ENCODE measurements around the gene PSMG4.

Gene PSMG4

DNA sequence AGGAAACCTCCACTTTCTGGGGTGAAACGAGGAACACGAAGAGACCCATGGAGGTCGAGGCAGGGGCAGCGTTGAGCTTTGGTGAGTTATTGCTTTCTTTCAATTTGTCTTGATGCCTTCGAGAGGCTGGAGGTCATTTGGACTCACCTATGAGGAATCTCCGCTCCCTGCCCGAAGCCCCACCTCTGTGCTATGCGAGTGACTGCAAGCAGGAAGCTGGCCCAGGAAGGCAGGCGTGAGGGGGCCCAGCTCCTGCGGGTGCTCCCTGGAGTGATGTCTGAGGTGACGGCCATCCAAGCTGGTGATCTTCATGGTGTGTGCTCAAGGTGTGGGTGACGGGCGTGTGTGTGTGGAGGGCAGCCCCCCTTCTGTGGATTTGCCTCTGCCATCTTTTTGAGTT, 13.0 kb downstream of the PSMG4 start:
- Histone ChIP-seq H3K4me3 (ENCODE audit: insufficient read depth, low read depth, low read length, poor library complexity, severe bottlenecking) (no peak overlapping the region), H3K27me3 (replicated peaks; ENCODE audit: control insufficient read depth, insufficient read depth, low read length, poor library complexity, severe bottlenecking) (no peaks in the 10 kb centered on the region), H3K27ac (ENCODE audit: insufficient read depth, low read length, poor library complexity, severe bottlenecking) (no peak overlapping the region), H3K36me3 (ENCODE audit: control insufficient read depth, insufficient read depth, low read length) (peaks cover 32% of the 10 kb centered on the region), H3K4me1 (ENCODE audit: control insufficient read depth, insufficient read depth, low read length, poor library complexity, severe bottlenecking) (no peaks in the 10 kb centered on the region), H3K9me3 (ENCODE audit: control insufficient read depth, low read length) (no peaks in the 10 kb centered on the region)
- no peak for DNase-seq

DNA sequence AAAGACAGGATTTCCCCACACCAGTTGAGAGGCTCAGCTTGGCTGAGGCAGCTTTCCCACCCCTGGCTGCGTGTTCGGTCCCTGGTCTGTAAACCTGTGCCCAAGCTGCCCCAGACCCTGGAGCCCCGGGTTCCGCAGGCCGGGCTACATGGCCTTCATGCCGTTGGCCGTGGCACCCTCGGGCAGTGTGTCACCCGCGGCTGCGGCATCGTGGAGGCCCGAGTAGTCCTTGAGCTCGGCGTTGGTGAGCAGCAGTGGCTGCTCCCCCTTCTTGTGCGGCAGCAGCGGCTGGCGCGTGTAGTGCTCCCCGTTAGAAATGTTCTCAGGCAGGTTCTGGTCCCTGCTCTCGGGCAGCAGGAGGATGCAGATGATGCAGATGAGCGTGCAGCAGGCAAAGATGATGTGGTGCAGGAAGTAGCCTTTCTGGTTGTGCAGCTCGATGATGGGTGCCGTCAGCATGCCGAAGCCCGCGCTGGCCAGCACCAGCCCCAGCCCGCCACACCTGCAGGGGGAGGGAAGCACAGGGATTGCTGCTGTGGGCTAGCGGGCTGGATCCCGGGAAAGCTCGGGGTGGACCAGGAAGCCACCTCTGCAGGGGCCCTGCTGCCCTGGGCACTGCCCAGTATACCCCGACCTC, 14.3 kb downstream of the PSMG4 start:
- Histone ChIP-seq H3K27ac (ENCODE audit: insufficient read depth, low read length, poor library complexity, severe bottlenecking) (no peak overlapping the region), H3K4me1 (ENCODE audit: control insufficient read depth, insufficient read depth, low read length, poor library complexity, severe bottlenecking) (no peaks in the 10 kb centered on the region), H3K36me3 (ENCODE audit: control insufficient read depth, insufficient read depth, low read length) (peaks cover 32% of the 10 kb centered on the region), H3K27me3 (replicated peaks; ENCODE audit: control insufficient read depth, insufficient read depth, low read length, poor library complexity, severe bottlenecking) (no peaks in the 10 kb centered on the region), H3K9me3 (ENCODE audit: control insufficient read depth, low read length) (no peaks in the 10 kb centered on the region), H3K4me3 (ENCODE audit: insufficient read depth, low read depth, low read length, poor library complexity, severe bottlenecking) (no peak overlapping the region)
- no peak for DNase-seq

DNA sequence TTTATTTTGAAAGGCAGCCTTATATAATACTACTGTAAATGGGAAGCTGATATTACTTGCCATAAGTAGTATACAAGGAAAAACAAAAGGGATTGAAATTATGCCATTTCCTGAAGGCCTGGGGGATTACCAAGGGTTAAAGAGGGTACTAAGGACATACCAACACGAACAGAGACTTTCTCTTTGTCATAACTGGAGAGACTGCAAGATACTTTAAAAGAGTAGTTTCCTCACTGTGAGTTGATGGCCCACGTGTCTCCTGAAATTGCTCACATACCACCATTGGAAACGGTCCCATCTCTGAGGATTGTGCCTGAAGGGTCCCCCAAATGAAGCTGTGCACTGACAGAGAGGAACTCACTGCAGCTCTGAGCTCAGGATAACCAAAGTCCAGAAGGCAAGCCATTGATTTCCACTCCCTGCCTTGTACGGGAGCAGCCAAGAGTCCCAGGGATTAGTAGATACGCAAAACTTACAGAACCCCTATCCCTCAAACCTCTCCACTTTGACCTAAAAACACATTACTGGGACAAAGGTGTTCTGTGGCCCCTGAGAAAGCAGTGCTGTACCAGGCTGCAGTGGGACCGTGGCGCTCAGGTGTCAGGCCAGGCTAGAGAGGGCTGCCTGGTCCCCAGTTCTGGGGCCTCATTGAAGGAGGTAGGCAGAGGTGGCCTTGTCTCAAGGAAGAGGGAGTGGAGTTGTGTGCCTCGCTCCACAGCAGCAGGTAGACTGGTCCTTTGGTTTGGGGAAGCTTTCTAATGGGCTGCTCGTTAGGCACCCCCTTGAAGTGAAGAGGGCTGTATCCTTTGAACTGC, 15.2 kb downstream of the PSMG4 start:
- peaks cover 30% of the 10 kb centered on the region for H3K36me3 ChIP-seq (ENCODE audit: control insufficient read depth, insufficient read depth, low read length)
- DNase-seq: no peak
- no peaks in the 10 kb centered on the region for H3K4me1 ChIP-seq (ENCODE audit: control insufficient read depth, insufficient read depth, low read length, poor library complexity, severe bottlenecking)
- no peaks in the 10 kb centered on the region for H3K27me3 ChIP-seq (replicated peaks; ENCODE audit: control insufficient read depth, insufficient read depth, low read length, poor library complexity, severe bottlenecking)
- no peak overlapping the region for H3K27ac ChIP-seq (ENCODE audit: insufficient read depth, low read length, poor library complexity, severe bottlenecking)
- no peaks in the 10 kb centered on the region for H3K9me3 ChIP-seq (ENCODE audit: control insufficient read depth, low read length)
- no peak overlapping the region for H3K4me3 ChIP-seq (ENCODE audit: insufficient read depth, low read depth, low read length, poor library complexity, severe bottlenecking)

DNA sequence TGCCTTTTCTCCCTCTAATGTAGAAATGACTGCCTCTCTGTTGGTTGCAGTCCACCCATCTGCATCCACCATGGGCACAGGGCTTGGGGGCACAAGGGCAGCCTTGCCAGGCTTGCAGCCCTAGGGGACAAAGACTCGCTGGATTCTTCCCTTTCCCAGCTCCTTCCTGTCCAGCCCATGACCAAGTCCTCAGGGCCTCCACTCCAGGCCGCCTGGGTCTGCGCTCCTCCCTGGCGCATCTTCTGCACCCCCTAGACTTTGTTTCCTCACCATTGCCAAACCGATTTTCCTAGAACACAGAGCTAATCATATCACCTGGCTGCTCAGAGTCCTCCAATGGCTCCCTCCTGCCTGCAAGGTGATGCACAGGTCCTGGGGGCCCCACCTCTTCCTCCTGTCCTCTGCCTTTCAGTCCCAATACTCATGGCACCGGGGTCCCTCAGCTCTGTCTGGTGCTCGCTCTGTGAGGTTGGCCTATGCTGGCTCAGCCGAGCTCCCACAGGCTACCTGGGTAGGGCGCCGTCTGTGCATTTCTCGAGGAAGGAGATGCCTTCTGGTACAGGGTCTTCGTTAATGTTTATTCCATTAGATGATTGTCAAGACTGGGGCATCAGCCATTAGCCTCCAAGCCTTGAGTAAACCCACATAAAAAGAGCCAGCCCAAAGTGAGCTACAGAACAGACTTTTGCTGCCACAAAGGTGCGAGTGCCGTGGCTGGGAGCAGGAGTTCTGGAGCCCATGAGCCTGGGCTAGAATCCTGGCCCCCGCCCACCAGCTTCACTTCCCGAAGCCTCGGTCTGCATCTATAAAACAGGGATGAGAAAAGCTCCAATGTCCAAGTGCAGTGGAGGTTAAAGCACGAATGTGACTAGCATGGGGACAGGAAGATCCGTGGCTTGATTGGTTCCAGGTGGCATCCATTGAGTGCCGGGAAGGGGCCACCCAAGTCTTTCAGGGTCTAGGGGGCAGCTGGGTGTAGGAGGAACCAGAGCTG, 17.7 kb downstream of the PSMG4 start:
- H3K27ac ChIP-seq (ENCODE audit: insufficient read depth, low read length, poor library complexity, severe bottlenecking): no peak overlapping the region
- H3K4me1 ChIP-seq (ENCODE audit: control insufficient read depth, insufficient read depth, low read length, poor library complexity, severe bottlenecking): no peaks in the 10 kb centered on the region
- no peak for DNase-seq
- peaks cover 11% of the 10 kb centered on the region for H3K36me3 ChIP-seq (ENCODE audit: control insufficient read depth, insufficient read depth, low read length)
- H3K4me3 ChIP-seq (ENCODE audit: insufficient read depth, low read depth, low read length, poor library complexity, severe bottlenecking): no peak overlapping the region
- H3K9me3 ChIP-seq (ENCODE audit: control insufficient read depth, low read length): no peaks in the 10 kb centered on the region
- H3K27me3 ChIP-seq (replicated peaks; ENCODE audit: control insufficient read depth, insufficient read depth, low read length, poor library complexity, severe bottlenecking): no peaks in the 10 kb centered on the region

DNA sequence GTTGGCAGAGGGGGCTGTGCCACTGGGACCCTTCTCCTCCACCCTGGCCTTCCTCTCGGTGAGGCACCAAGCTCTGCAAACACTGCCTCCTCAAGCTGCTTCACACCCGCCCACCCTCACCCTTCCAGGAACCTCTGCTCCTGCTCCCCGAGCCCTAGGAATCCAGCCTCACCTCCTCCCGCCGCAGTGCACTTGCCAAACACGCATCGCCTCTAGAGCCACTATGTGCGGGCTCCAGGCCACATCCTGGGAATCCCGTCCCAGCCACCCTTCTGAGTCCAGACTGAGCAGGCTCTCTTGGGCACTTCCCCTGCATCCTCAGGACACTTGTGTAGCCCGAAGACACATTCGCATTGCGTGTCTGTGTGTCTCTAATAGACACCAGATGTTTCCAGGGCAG, 18.5 kb downstream of the PSMG4 start:
- peaks cover 4% of the 10 kb centered on the region for H3K36me3 ChIP-seq (ENCODE audit: control insufficient read depth, insufficient read depth, low read length)
- no peaks in the 10 kb centered on the region for H3K27me3 ChIP-seq (replicated peaks; ENCODE audit: control insufficient read depth, insufficient read depth, low read length, poor library complexity, severe bottlenecking)
- DNase-seq: no peak
- H3K9me3 ChIP-seq (ENCODE audit: control insufficient read depth, low read length): no peaks in the 10 kb centered on the region
- no peak overlapping the region for H3K4me3 ChIP-seq (ENCODE audit: insufficient read depth, low read depth, low read length, poor library complexity, severe bottlenecking)
- H3K4me1 ChIP-seq (ENCODE audit: control insufficient read depth, insufficient read depth, low read length, poor library complexity, severe bottlenecking): no peaks in the 10 kb centered on the region
- H3K27ac ChIP-seq (ENCODE audit: insufficient read depth, low read length, poor library complexity, severe bottlenecking): no peak overlapping the region

DNA sequence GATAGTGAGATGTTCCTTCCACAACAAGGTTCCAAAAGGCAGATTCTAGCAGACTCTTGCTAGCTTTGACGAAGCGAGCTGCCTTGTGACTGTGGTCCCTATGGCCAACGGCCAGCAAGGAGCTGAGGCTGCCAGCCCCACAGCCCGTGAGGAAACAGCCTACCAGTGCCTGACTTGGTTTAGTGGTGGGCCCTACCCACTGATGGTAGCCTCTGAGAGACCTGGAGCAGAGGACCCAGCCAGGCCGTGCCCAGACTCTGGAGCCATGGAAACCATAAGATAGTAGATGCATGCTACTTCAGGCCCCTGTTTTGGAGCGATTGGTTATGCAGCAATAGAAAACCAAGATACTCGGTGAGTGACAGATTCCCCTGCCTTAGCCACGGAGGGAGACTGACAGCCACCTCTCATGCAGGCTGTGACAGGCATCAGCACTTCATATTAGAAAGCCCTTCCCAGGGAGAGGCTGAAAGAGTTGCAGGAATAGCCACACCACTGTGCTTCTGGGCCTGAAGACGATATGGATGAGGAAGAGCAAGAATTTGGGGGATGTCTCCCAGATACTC, 19.2 kb downstream of the PSMG4 start:
- Histone ChIP-seq H3K27me3 (replicated peaks; ENCODE audit: control insufficient read depth, insufficient read depth, low read length, poor library complexity, severe bottlenecking) (no peaks in the 10 kb centered on the region), H3K27ac (ENCODE audit: insufficient read depth, low read length, poor library complexity, severe bottlenecking) (no peak overlapping the region), H3K9me3 (ENCODE audit: control insufficient read depth, low read length) (no peaks in the 10 kb centered on the region), H3K4me3 (ENCODE audit: insufficient read depth, low read depth, low read length, poor library complexity, severe bottlenecking) (no peak overlapping the region), H3K4me1 (ENCODE audit: control insufficient read depth, insufficient read depth, low read length, poor library complexity, severe bottlenecking) (no peaks in the 10 kb centered on the region), H3K36me3 (ENCODE audit: control insufficient read depth, insufficient read depth, low read length) (no peaks in the 10 kb centered on the region)
- DNase-seq: no peak

DNA sequence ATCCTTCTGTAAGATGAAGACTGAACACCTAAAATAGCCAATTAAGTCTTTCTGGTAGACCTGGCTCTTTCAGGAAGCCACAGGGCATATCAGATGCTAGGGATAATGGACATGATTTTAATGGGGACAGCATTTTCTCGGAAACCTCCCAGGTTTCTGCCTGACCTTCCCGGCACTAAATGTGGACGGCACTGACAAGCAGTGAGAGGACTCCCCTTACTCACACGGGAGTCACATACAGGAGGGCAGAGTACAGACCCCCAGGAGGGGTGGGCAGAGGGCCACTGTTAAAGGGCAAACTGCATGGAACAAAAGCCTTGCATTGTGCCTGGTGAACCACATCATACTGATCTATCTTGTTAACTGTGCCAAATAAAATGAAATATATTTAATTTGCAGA, 19.9 kb downstream of the PSMG4 start:
- Histone ChIP-seq H3K27me3 (replicated peaks; ENCODE audit: control insufficient read depth, insufficient read depth, low read length, poor library complexity, severe bottlenecking) (no peaks in the 10 kb centered on the region), H3K4me1 (ENCODE audit: control insufficient read depth, insufficient read depth, low read length, poor library complexity, severe bottlenecking) (no peaks in the 10 kb centered on the region), H3K9me3 (ENCODE audit: control insufficient read depth, low read length) (no peaks in the 10 kb centered on the region), H3K27ac (ENCODE audit: insufficient read depth, low read length, poor library complexity, severe bottlenecking) (no peak overlapping the region), H3K36me3 (ENCODE audit: control insufficient read depth, insufficient read depth, low read length) (no peaks in the 10 kb centered on the region), H3K4me3 (ENCODE audit: insufficient read depth, low read depth, low read length, poor library complexity, severe bottlenecking) (no peak overlapping the region)
- DNase-seq: no peak

DNA sequence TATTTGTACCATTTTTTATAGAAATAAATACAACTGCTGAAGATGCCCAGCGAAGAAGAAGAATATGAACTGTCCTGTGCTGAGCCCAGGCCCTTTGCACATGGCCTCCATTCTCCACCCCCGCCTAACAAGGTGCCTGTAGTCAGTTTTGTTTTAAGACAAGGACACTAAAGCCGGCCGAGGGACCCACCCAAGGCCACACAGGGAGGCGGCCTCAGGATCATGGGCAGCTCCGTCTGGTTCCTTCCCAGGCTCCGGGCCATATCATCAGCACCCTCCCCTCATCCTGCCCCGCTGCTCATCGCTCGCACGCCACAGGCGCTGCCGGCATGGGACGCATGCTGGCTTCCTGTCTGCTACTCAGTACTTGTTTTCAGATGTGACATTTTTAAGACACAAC, 21.3 kb downstream of the PSMG4 start:
- Histone ChIP-seq H3K4me3 (ENCODE audit: insufficient read depth, low read depth, low read length, poor library complexity, severe bottlenecking) (no peak overlapping the region), H3K27me3 (replicated peaks; ENCODE audit: control insufficient read depth, insufficient read depth, low read length, poor library complexity, severe bottlenecking) (no peaks in the 10 kb centered on the region), H3K4me1 (ENCODE audit: control insufficient read depth, insufficient read depth, low read length, poor library complexity, severe bottlenecking) (no peaks in the 10 kb centered on the region), H3K36me3 (ENCODE audit: control insufficient read depth, insufficient read depth, low read length) (peaks cover 4% of the 10 kb centered on the region), H3K9me3 (ENCODE audit: control insufficient read depth, low read length) (no peaks in the 10 kb centered on the region), H3K27ac (ENCODE audit: insufficient read depth, low read length, poor library complexity, severe bottlenecking) (no peak overlapping the region)
- no peak for DNase-seq

DNA sequence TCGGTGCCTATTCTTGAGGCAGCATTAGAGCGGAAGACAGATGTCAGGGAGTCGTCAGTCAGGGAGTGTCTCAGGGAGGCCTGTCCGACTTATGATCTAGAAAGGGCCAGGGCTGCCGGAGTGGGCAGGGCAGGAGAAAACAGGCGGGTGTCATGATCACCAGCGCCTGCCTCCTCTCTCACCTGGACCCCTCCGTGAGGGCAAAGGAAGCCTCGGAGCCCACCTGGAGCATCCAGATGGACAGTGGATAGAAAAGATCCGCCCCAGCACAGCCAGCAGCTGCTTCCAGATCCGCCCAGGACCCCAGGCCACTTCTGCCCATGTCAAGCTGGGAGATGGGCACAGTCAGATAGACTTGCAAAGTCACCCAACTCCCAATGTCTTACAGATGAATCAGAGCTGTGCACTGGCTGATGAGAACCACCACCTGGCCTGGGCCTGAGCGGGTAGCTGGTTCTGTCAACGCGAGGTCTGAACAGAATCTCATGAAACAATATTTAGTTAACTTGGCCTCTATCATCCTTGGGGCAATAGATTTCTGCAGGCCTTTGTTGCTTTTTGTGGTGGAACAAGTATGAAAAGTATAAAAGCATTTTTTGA, 22.2 kb downstream of the PSMG4 start:
- Histone ChIP-seq H3K36me3 (ENCODE audit: control insufficient read depth, insufficient read depth, low read length) (peaks cover 4% of the 10 kb centered on the region), H3K4me3 (ENCODE audit: insufficient read depth, low read depth, low read length, poor library complexity, severe bottlenecking) (no peak overlapping the region), H3K4me1 (ENCODE audit: control insufficient read depth, insufficient read depth, low read length, poor library complexity, severe bottlenecking) (no peaks in the 10 kb centered on the region), H3K27ac (ENCODE audit: insufficient read depth, low read length, poor library complexity, severe bottlenecking) (no peak overlapping the region), H3K27me3 (replicated peaks; ENCODE audit: control insufficient read depth, insufficient read depth, low read length, poor library complexity, severe bottlenecking) (no peaks in the 10 kb centered on the region), H3K9me3 (ENCODE audit: control insufficient read depth, low read length) (no peaks in the 10 kb centered on the region)
- no peak for DNase-seq

All from effector memory CD4-positive, alpha-beta T cell (primary cell).